Endometrium (tissue), 2 donors: Measurements from ENCODE around the gene NBEA.
A peak's percentile ranks its signal among the peaks of the same experiment; 100 is the strongest.

Experiments used
- FAIRE-seq: peaks from 2 replicates; lab custom pipeline; 2012; peaks lifted over from hg19 to GRCh38; lab: Jason Lieb, UNC
- donor health status: control.
- donor health status: control.

NBEA gene

GRCh38 chr13:35475212-35475959 lies 533.3 kb downstream of the NBEA start:
- FAIRE-seq = no peak

GRCh38 chr13:35475960-35476943 lies 534.2 kb downstream of the NBEA start, which contains the start of gene MAB21L1:
Gene MAB21L1 (minus strand): TSS chr13:35476689. CDS start chr13:35476138, 551 bp downstream.
- FAIRE-seq = no peak

- no peak for FAIRE-seq
Observed at GRCh38 chr13:35477386-35477946, 535.4 kb downstream of the NBEA start.

GRCh38 chr13:35478271-35479037 lies 536.4 kb downstream of the NBEA start:
- no peak for FAIRE-seq

- FAIRE-seq = no peak
Observed at GRCh38 chr13:35479038-35479492, 537.0 kb downstream of the NBEA start.

- FAIRE-seq = no peak
Observed at GRCh38 chr13:35479706-35480105, 537.6 kb downstream of the NBEA start.

GRCh38 chr13:35480346-35480745 lies 538.3 kb downstream of the NBEA start:
- no peak for FAIRE-seq

- no peak for FAIRE-seq
Observed at GRCh38 chr13:35481777-35482176, 539.7 kb downstream of the NBEA start.

GRCh38 chr13:35482527-35482926 lies 540.5 kb downstream of the NBEA start:
- no peak for FAIRE-seq

GRCh38 chr13:35483761-35484160 lies 541.7 kb downstream of the NBEA start:
- FAIRE-seq = no peak

- no peak for FAIRE-seq
Observed at GRCh38 chr13:35484384-35484783, 542.3 kb downstream of the NBEA start.

- no peak for FAIRE-seq
Observed at GRCh38 chr13:35485424-35485823, 543.4 kb downstream of the NBEA start.

GRCh38 chr13:35489050-35489449 lies 547.0 kb downstream of the NBEA start:
- FAIRE-seq = peak; percentile 96

GRCh38 chr13:35496006-35496405 lies 553.9 kb downstream of the NBEA start:
- no peak for FAIRE-seq

- FAIRE-seq = no peak
Observed at GRCh38 chr13:35496761-35497386, 554.8 kb downstream of the NBEA start.

GRCh38 chr13:35498231-35498630 lies 556.2 kb downstream of the NBEA start:
- no peak for FAIRE-seq

- no peak for FAIRE-seq
Observed at GRCh38 chr13:35499196-35499662, 557.2 kb downstream of the NBEA start.

- FAIRE-seq = no peak
Observed at GRCh38 chr13:35499676-35500075, 557.6 kb downstream of the NBEA start.

- FAIRE-seq = no peak
Observed at GRCh38 chr13:35500144-35500543, 558.1 kb downstream of the NBEA start.

- FAIRE-seq = peak; percentile 60
Observed at GRCh38 chr13:35501661-35502235, 559.7 kb downstream of the NBEA start.

- FAIRE-seq = no peak
Observed at GRCh38 chr13:35502456-35502855, 560.4 kb downstream of the NBEA start.
